ENCODE results near the gene TDRD9.

TDRD9 gene

DNA sequence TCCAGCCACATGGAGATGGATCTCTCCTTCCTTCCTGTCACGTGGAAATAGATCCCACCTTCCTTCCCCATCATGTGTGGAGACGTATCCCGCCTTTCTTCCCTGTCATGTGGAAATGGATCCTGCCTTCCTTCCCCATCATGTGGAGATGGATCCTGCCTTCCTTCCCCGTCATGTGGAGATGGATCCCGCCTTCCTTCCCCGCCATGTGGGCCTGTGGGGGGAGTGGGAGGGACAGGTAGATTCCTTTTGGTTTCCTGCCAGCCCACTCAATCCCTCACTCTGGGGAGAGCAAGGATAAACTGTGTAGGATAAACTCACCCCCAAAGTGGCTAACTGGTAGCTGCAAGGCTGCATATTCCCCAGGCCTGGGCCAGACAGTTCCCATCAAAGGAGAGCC is 31.7 kb upstream of the TDRD9 start:
- DNase-seq (ENCODE audit: low read depth): no peak

DNA sequence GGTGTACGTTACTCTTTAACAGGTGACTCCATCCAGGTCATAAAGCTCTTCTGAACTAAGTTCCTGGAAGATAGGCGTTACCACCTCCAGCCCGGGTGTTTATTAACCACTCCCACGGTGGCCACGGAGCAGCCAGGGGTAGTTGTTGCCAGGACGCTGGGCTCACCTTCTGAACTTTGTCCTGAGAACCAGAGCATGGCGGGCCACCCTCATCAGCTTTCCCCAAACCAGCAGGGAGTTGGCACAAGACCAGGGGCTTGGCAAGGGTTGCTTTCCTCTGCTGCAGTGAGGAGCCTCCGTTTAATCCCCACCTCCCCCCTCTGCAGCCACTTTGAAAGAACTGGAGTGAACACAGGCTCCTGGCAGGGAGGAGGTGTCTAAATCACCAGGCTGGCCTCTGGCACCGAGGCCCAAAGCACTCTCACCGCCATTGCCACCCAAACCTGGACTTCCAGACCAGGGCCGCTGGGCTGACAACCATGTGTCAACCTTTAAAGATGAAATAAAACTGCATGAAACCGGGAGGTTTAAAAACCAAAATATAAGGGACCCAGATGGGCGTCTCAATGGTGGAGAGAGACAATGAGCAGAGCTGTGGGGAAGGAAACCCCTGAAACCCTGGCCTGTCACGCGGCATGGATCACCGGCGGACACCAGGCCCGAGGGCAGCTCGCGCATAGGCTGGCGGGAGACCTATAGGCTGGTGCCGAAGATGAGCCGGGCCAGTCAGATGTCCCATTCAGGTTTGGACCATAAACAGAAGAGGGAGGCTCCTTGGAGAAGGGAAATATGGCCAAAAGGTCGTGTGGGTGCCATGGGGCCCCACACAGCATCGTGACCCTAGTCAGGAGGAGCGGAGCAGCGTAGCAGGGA is 30.9 kb upstream of the TDRD9 start:
- TF ChIP-seq MYC (IDR thresholded peaks at IDR 0.05; ENCODE audit: low read depth, low read length) (no peak), POLR2A (IDR thresholded peaks at IDR 0.05; ENCODE audit: extremely low read depth, insufficient read length) (no peak), MAX (IDR thresholded peaks at IDR 0.05; ENCODE audit: low read depth, low read length) (no peak)
- DNase-seq (ENCODE audit: low read depth): no peak
- no peak overlapping the region for H3K4me3 ChIP-seq (ENCODE audit: low read depth, low read length)

More for the DNA sequence above, 31.7 kb upstream of the TDRD9 start:
- no peak overlapping the region for H3K4me3 ChIP-seq (ENCODE audit: low read depth, low read length)
- TF ChIP-seq MYC (IDR thresholded peaks at IDR 0.05; ENCODE audit: low read depth, low read length) (no peak), POLR2A (IDR thresholded peaks at IDR 0.05; ENCODE audit: extremely low read depth, insufficient read length) (no peak), MAX (IDR thresholded peaks at IDR 0.05; ENCODE audit: low read depth, low read length) (no peak), CTCF (IDR thresholded peaks at IDR 0.05; ENCODE audit: low read depth, low read length) (no peak)

- no peak overlapping the region for H3K4me3 ChIP-seq (ENCODE audit: low read depth, low read length)
- DNase-seq (ENCODE audit: low read depth): no peak
- TF ChIP-seq MYC (IDR thresholded peaks at IDR 0.05; ENCODE audit: low read depth, low read length) (no peak), MAX (IDR thresholded peaks at IDR 0.05; ENCODE audit: low read depth, low read length) (no peak), CTCF (IDR thresholded peaks at IDR 0.05; ENCODE audit: low read depth, low read length) (no peak), POLR2A (IDR thresholded peaks at IDR 0.05; ENCODE audit: extremely low read depth, insufficient read length) (no peak)
Observed at GRCh38 chr14:103898204-103898603, 30.1 kb upstream of the TDRD9 start.

- no peak for TF ChIP-seq MYC (IDR thresholded peaks at IDR 0.05; ENCODE audit: low read depth, low read length)
- no peak for TF ChIP-seq MAX (IDR thresholded peaks at IDR 0.05; ENCODE audit: low read depth, low read length)
- TF ChIP-seq CTCF (IDR thresholded peaks at IDR 0.05; ENCODE audit: low read depth, low read length): no peak
- TF ChIP-seq POLR2A (IDR thresholded peaks at IDR 0.05; ENCODE audit: extremely low read depth, insufficient read length): no peak
- H3K4me3 ChIP-seq (ENCODE audit: low read depth, low read length): no peak overlapping the region
- no peak for DNase-seq (ENCODE audit: low read depth)
Observed at GRCh38 chr14:103898711-103899110, 29.5 kb upstream of the TDRD9 start.

GRCh38 chr14:103899316-103899715 is 28.9 kb upstream of the TDRD9 start:
- H3K4me3 ChIP-seq (ENCODE audit: low read depth, low read length): no peak overlapping the region
- DNase-seq (ENCODE audit: low read depth): no peak
- TF ChIP-seq CTCF (IDR thresholded peaks at IDR 0.05; ENCODE audit: low read depth, low read length) (no peak), MYC (IDR thresholded peaks at IDR 0.05; ENCODE audit: low read depth, low read length) (no peak), POLR2A (IDR thresholded peaks at IDR 0.05; ENCODE audit: extremely low read depth, insufficient read length) (no peak), MAX (IDR thresholded peaks at IDR 0.05; ENCODE audit: low read depth, low read length) (no peak)

DNA sequence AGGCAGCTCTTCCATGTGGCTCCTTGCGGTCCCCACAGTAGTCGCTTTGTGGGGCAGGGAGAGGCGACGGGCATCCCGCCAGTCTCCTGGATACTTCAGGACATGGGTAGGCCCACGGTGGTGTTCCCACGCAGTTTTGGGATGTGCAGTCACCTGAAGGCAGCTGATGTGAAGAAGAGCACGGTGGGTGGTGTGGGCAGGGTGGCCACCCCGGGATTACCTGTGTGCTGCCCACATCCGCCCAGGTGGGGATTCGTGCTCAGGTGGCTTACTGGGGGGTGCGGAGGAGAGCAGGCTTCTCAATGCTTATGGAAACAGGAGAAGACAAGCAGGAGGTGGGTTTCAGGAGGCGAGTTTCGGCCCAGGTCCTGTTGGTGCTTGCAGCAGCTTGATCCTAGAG is 28.4 kb upstream of the TDRD9 start:
- no peak for TF ChIP-seq MAX (IDR thresholded peaks at IDR 0.05; ENCODE audit: low read depth, low read length)
- TF ChIP-seq CTCF (IDR thresholded peaks at IDR 0.05; ENCODE audit: low read depth, low read length): no peak
- TF ChIP-seq MYC (IDR thresholded peaks at IDR 0.05; ENCODE audit: low read depth, low read length): no peak
- TF ChIP-seq POLR2A (IDR thresholded peaks at IDR 0.05; ENCODE audit: extremely low read depth, insufficient read length): no peak
- no peak overlapping the region for H3K4me3 ChIP-seq (ENCODE audit: low read depth, low read length)
- no peak for DNase-seq (ENCODE audit: low read depth)
